ENCODE data around the gene FAF1. TPM values are rescaled to one million over a fixed set of nuclear protein-coding genes. Genes with fewer than 3 reads are reported as not detected.
"Not testable (repeated sequence)": the region's sequence is repeated elsewhere in the genome, so short reads cannot be mapped to it uniquely, and the experiment has no call there.

FAF1 gene
- total and polyA plus RNA-seq, 4 donors, result 52.9 to 66.9 (median 61.6) TPM

- Histone ChIP-seq H3K27me3 (ENCODE audit: control insufficient read depth, insufficient read depth, low read length) (no peaks in the 10 kb centered on the region), H3K4me3 (ENCODE audit: low read depth, low read length) (no peak overlapping the region), H3K9me3 (ENCODE audit: control insufficient read depth, insufficient read depth, low read length) (no peaks in the 10 kb centered on the region), H3K4me1 (ENCODE audit: control insufficient read depth, insufficient read depth, low read length) (no peaks in the 10 kb centered on the region), H3K27ac (ENCODE audit: low read depth, low read length) (no peak overlapping the region), H3K36me3 (ENCODE audit: control insufficient read depth, insufficient read depth, low read length) (no peaks in the 10 kb centered on the region)
- WGBS (ENCODE audit: insufficient coverage), result no CpG with 5 or more reads among the region's 1 CpG
- no peak for DNase-seq (ENCODE audit: low read depth in 4 of 6, low spot score in 6 of 6)
These were observed 17.7 kb downstream of the FAF1 start for GRCh38 chr1:50942334-50942733.

GRCh38 chr1:50940291-50940690 lies 19.8 kb downstream of the FAF1 start:
- H3K9me3 ChIP-seq (ENCODE audit: control insufficient read depth, insufficient read depth, low read length), result no peaks in the 10 kb centered on the region
- no peaks in the 10 kb centered on the region for H3K36me3 ChIP-seq (ENCODE audit: control insufficient read depth, insufficient read depth, low read length)
- H3K4me3 ChIP-seq (ENCODE audit: low read depth, low read length), result no peak overlapping the region
- WGBS (ENCODE audit: insufficient coverage), result no CpG with 5 or more reads among the region's 3 CpGs
- no peak overlapping the region for H3K27ac ChIP-seq (ENCODE audit: low read depth, low read length)
- no peaks in the 10 kb centered on the region for H3K27me3 ChIP-seq (ENCODE audit: control insufficient read depth, insufficient read depth, low read length)
- DNase-seq (ENCODE audit: low read depth in 4 of 6, low spot score in 6 of 6), result no peak
- no peaks in the 10 kb centered on the region for H3K4me1 ChIP-seq (ENCODE audit: control insufficient read depth, insufficient read depth, low read length)

GRCh38 chr1:50936321-50936720 lies 23.7 kb downstream of the FAF1 start:
- Histone ChIP-seq H3K27me3 (ENCODE audit: control insufficient read depth, insufficient read depth, low read length) (no peaks in the 10 kb centered on the region), H3K27ac (ENCODE audit: low read depth, low read length) (no peak overlapping the region), H3K4me1 (ENCODE audit: control insufficient read depth, insufficient read depth, low read length) (no peaks in the 10 kb centered on the region), H3K4me3 (ENCODE audit: low read depth, low read length) (no peak overlapping the region), H3K36me3 (ENCODE audit: control insufficient read depth, insufficient read depth, low read length) (no peaks in the 10 kb centered on the region), H3K9me3 (ENCODE audit: control insufficient read depth, insufficient read depth, low read length) (no peaks in the 10 kb centered on the region)
- WGBS (ENCODE audit: insufficient coverage), result no CpG with 5 or more reads among the region's 2 CpGs
- no peak for DNase-seq (ENCODE audit: low read depth in 4 of 6, low spot score in 6 of 6)

GRCh38 chr1:50935276-50935675 lies 24.8 kb downstream of the FAF1 start:
- H3K4me3 ChIP-seq (ENCODE audit: low read depth, low read length); H3K9me3 ChIP-seq (ENCODE audit: control insufficient read depth, insufficient read depth, low read length); H3K27me3 ChIP-seq (ENCODE audit: control insufficient read depth, insufficient read depth, low read length); DNase-seq (ENCODE audit: low read depth in 4 of 6, low spot score in 6 of 6); H3K36me3 ChIP-seq (ENCODE audit: control insufficient read depth, insufficient read depth, low read length); H3K4me1 ChIP-seq (ENCODE audit: control insufficient read depth, insufficient read depth, low read length); H3K27ac ChIP-seq (ENCODE audit: low read depth, low read length): not testable (repeated sequence)
- 100% methylated on average over 1 of the region's 2 CpGs for WGBS (ENCODE audit: insufficient coverage)

- Histone ChIP-seq H3K27me3 (ENCODE audit: control insufficient read depth, insufficient read depth, low read length) (no peaks in the 10 kb centered on the region), H3K36me3 (ENCODE audit: control insufficient read depth, insufficient read depth, low read length) (no peaks in the 10 kb centered on the region)
These were observed 25.2 kb downstream of the FAF1 start for GRCh38 chr1:50934838-50935237.

DNA sequence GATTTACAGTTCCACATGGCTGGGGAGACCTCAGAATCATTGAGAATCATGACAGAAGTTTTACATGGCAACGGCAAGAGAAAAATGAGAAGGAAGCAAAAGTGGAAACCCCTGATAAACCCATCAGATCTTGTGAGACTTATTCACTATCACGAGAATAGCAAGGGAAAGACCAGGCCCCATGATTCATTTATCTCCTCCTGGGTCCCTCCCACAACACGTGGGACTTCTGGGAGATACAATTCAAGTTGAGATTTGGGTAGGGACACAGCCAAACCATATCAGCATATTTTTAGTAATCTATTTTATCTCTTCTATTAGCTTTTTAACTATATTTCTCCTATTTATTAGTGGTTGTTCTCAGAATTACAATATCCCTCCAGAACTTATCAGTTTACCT lies 26.3 kb downstream of the FAF1 start:
- H3K4me1 ChIP-seq (ENCODE audit: control insufficient read depth, insufficient read depth, low read length); H3K4me3 ChIP-seq (ENCODE audit: low read depth, low read length); H3K9me3 ChIP-seq (ENCODE audit: control insufficient read depth, insufficient read depth, low read length); DNase-seq (ENCODE audit: low read depth in 4 of 6, low spot score in 6 of 6); H3K36me3 ChIP-seq (ENCODE audit: control insufficient read depth, insufficient read depth, low read length); H3K27me3 ChIP-seq (ENCODE audit: control insufficient read depth, insufficient read depth, low read length); H3K27ac ChIP-seq (ENCODE audit: low read depth, low read length): not testable (repeated sequence)
- WGBS (ENCODE audit: insufficient coverage), result 80% methylated on average over 1 of the region's 3 CpGs

More at GRCh38 chr1:50934838-50935237, 25.2 kb downstream of the FAF1 start:
- H3K4me1 ChIP-seq (ENCODE audit: control insufficient read depth, insufficient read depth, low read length), result no peaks in the 10 kb centered on the region
- no peaks in the 10 kb centered on the region for H3K9me3 ChIP-seq (ENCODE audit: control insufficient read depth, insufficient read depth, low read length)
- H3K4me3 ChIP-seq (ENCODE audit: low read depth, low read length), result no peak overlapping the region
- no peak for DNase-seq (ENCODE audit: low read depth in 4 of 6, low spot score in 6 of 6)
- H3K27ac ChIP-seq (ENCODE audit: low read depth, low read length), result no peak overlapping the region

- not testable (repeated sequence) for H3K4me3 ChIP-seq (ENCODE audit: low read depth, low read length); H3K4me1 ChIP-seq (ENCODE audit: control insufficient read depth, insufficient read depth, low read length); H3K9me3 ChIP-seq (ENCODE audit: control insufficient read depth, insufficient read depth, low read length); H3K36me3 ChIP-seq (ENCODE audit: control insufficient read depth, insufficient read depth, low read length); H3K27me3 ChIP-seq (ENCODE audit: control insufficient read depth, insufficient read depth, low read length); H3K27ac ChIP-seq (ENCODE audit: low read depth, low read length); DNase-seq (ENCODE audit: low read depth in 4 of 6, low spot score in 6 of 6)
- 94% methylated on average over 4 of the region's 4 CpGs for WGBS (ENCODE audit: insufficient coverage)
These were observed 28.0 kb downstream of the FAF1 start for GRCh38 chr1:50932043-50932442.

- H3K27ac ChIP-seq (ENCODE audit: low read depth, low read length), result no peak overlapping the region
- WGBS (ENCODE audit: insufficient coverage), result 100% methylated on average over 2 of the region's 6 CpGs
- no peak for DNase-seq (ENCODE audit: low read depth in 4 of 6, low spot score in 6 of 6)
- no peaks in the 10 kb centered on the region for H3K4me1 ChIP-seq (ENCODE audit: control insufficient read depth, insufficient read depth, low read length)
- H3K36me3 ChIP-seq (ENCODE audit: control insufficient read depth, insufficient read depth, low read length), result no peaks in the 10 kb centered on the region
- H3K9me3 ChIP-seq (ENCODE audit: control insufficient read depth, insufficient read depth, low read length), result no peaks in the 10 kb centered on the region
- no peak overlapping the region for H3K4me3 ChIP-seq (ENCODE audit: low read depth, low read length)
- no peaks in the 10 kb centered on the region for H3K27me3 ChIP-seq (ENCODE audit: control insufficient read depth, insufficient read depth, low read length)
These were observed 28.9 kb downstream of the FAF1 start for GRCh38 chr1:50930965-50931737.

DNA sequence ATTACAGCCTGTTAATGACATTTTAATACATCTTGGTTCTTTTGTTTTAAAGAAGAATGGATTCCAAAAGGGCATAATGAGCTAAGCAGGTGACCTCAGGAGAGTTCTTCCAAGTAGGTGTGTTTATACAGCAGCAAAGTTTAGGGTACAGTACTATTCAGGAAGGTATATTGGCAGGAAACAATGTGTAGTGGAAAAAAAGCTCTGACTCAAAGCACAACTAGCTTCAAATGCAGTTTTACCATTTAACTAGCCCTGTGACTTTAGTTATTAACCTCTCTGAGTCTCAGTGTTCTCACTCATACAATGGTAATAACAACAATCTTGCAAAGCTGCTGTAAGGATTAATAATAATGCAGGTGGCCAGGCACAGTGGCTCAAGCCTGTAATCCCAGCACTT lies 29.9 kb downstream of the FAF1 start:
- DNase-seq (ENCODE audit: low read depth in 4 of 6, low spot score in 6 of 6), result no peak
- Histone ChIP-seq H3K36me3 (ENCODE audit: control insufficient read depth, insufficient read depth, low read length) (no peaks in the 10 kb centered on the region), H3K27me3 (ENCODE audit: control insufficient read depth, insufficient read depth, low read length) (no peaks in the 10 kb centered on the region), H3K4me1 (ENCODE audit: control insufficient read depth, insufficient read depth, low read length) (no peaks in the 10 kb centered on the region), H3K27ac (ENCODE audit: low read depth, low read length) (no peak overlapping the region), H3K4me3 (ENCODE audit: low read depth, low read length) (no peak overlapping the region), H3K9me3 (ENCODE audit: control insufficient read depth, insufficient read depth, low read length) (no peaks in the 10 kb centered on the region)

GRCh38 chr1:50929376-50929958 lies 30.6 kb downstream of the FAF1 start:
- H3K4me1 ChIP-seq (ENCODE audit: control insufficient read depth, insufficient read depth, low read length), result no peaks in the 10 kb centered on the region
- DNase-seq (ENCODE audit: low read depth in 4 of 6, low spot score in 6 of 6), result peak in 5 of 6 donors; percentile 4 to 69 (median 8)
- no peaks in the 10 kb centered on the region for H3K27me3 ChIP-seq (ENCODE audit: control insufficient read depth, insufficient read depth, low read length)
- H3K9me3 ChIP-seq (ENCODE audit: control insufficient read depth, insufficient read depth, low read length), result peaks cover 2% of the 10 kb centered on the region
- H3K27ac ChIP-seq (ENCODE audit: low read depth, low read length), result no peak overlapping the region
- no CpG with 5 or more reads among the region's 2 CpGs for WGBS (ENCODE audit: insufficient coverage)
- H3K36me3 ChIP-seq (ENCODE audit: control insufficient read depth, insufficient read depth, low read length), result no peaks in the 10 kb centered on the region
- no peak overlapping the region for H3K4me3 ChIP-seq (ENCODE audit: low read depth, low read length)

All from spinal cord (tissue), 10 donors.